NCI-H1048 (cell line): ENCODE results near the gene DIDO1.
"Not testable (repeated sequence)": the region's sequence is repeated elsewhere in the genome, so short reads cannot be mapped to it uniquely, and the experiment has no call there.

ENCODE experiments used
- DNase-seq: peaks from one replicate; lab custom pipeline; 2025; lab: John Stamatoyannopoulos, UW

DIDO1 gene

GRCh38 chr20:62962221-62962879, 36.0 kb upstream of the DIDO1 start:
- DNase-seq, result no peak

- no peak for DNase-seq
These were observed 35.5 kb upstream of the DIDO1 start for GRCh38 chr20:62961799-62962198.

- no peak for DNase-seq
These were observed 35.0 kb upstream of the DIDO1 start for GRCh38 chr20:62961310-62961783.

GRCh38 chr20:62960446-62961309, 34.4 kb upstream of the DIDO1 start:
- not testable (repeated sequence) for DNase-seq

- no peak for DNase-seq
These were observed 33.7 kb upstream of the DIDO1 start for GRCh38 chr20:62959998-62960436.

GRCh38 chr20:62959101-62959971, 33.0 kb upstream of the DIDO1 start:
- no peak for DNase-seq

GRCh38 chr20:62958388-62959100, 32.2 kb upstream of the DIDO1 start:
- DNase-seq, result no peak

- DNase-seq, result no peak
These were observed 31.1 kb upstream of the DIDO1 start for GRCh38 chr20:62957136-62958117.

- no peak for DNase-seq
These were observed 30.3 kb upstream of the DIDO1 start for GRCh38 chr20:62956387-62957135.

GRCh38 chr20:62955519-62956386, 29.4 kb upstream of the DIDO1 start:
- DNase-seq, result no peak

- no peak for DNase-seq
These were observed 27.8 kb upstream of the DIDO1 start for GRCh38 chr20:62953839-62954703.

- DNase-seq, result no peak
These were observed 26.9 kb upstream of the DIDO1 start for GRCh38 chr20:62952968-62953838.

- DNase-seq, result no peak
These were observed 26.2 kb upstream of the DIDO1 start, which contains the start of gene SLC17A9 for GRCh38 chr20:62952373-62952967. SLC17A9 (plus strand) TSS chr20:62952709; CDS start chr20:62952831, 122 bp downstream.

GRCh38 chr20:62951896-62952372, 25.6 kb upstream of the DIDO1 start:
- no peak for DNase-seq

- DNase-seq, result no peak
These were observed 25.0 kb upstream of the DIDO1 start for GRCh38 chr20:62951143-62951895.
